HG03280 (cell line): ENCODE measurements around the gene MRPS27.

Experiments used
- ATAC-seq: cut with Tn5 transposase; IDR thresholded peaks from one replicate; pipeline ENCODE4 v1.9.1; 2021; ENCODE audit warnings: mild to moderate bottlenecking, moderate library complexity; ENCODE audit not compliant: unreplicated experiment

MRPS27 gene

DNA sequence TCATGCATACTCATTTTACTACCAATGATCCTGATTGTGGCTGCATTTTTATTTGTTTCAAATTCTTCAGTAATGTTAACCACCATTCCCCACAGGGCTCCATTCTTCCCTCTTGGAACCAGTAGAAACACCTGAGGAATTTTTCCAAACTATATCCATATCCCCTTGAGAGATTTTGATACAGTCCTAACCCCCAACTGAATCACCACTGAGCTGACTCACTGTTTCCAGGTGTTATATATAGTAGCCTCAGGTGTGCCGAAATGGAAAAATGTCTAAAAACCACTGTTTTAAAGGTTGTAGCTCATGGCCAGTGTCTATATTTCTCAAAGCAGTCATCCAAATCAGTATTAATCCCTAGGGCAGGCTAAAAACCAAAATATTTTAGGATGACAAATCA is 85.2 kb downstream of the MRPS27 start:
- ATAC-seq = no peak

DNA sequence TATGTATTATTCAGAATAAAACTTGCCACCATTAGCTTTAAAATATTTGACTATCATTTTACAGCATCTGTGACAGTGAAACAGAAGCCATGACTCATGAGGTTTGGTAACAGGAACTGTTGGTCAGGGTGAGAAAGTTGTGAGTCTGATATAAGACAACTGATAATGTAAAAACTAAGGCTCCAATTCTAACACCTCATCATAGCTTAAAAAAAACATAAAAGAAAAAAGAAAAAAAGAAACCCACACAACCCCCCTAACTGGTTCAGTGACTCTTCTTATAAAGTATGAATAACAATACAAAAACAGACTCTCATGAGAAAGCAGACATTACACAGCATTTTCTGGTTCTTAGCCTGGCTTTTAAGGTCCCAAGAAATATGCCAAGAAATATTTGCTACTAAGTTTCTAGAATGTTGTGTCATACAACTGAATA is 85.8 kb downstream of the MRPS27 start:
- ATAC-seq = peak; percentile 86

DNA sequence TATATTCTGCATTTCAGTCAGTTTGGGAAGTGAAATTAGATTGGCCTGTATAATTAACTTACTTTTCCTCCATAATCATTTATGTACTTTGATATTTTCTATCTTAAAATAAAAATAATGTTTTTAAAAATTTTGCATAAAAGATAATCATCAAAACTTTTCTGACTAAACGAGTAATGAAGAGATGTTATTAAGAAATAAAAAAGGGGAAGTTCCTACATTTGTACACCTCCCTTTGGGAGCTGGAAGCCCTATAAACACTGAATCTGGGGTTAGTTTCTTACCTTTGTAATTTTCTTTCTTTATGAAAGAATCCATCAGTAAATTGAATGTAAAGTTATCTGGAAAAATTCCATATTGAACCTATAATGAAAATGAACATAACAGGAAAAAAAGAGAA is 86.2 kb downstream of the MRPS27 start:
- no peak for ATAC-seq

DNA sequence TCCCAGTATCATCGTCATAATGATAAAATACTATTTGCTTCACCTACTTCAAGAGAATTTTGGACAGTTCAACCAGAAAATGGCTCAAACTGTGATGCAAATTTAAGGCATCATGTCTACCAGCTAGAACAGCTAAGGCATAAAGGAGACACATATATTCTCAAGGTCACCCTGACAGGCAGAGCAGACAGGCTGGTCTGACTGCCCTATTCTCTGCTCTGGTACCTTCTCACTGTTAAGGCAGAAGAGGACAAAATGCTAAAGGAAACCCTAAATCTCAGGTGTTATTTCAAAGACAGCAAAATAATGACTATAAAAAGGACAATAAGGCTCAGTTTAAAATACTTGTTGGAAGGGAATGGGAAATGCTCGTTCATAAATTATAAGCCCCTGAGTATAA is 87.2 kb downstream of the MRPS27 start:
- ATAC-seq = no peak

DNA sequence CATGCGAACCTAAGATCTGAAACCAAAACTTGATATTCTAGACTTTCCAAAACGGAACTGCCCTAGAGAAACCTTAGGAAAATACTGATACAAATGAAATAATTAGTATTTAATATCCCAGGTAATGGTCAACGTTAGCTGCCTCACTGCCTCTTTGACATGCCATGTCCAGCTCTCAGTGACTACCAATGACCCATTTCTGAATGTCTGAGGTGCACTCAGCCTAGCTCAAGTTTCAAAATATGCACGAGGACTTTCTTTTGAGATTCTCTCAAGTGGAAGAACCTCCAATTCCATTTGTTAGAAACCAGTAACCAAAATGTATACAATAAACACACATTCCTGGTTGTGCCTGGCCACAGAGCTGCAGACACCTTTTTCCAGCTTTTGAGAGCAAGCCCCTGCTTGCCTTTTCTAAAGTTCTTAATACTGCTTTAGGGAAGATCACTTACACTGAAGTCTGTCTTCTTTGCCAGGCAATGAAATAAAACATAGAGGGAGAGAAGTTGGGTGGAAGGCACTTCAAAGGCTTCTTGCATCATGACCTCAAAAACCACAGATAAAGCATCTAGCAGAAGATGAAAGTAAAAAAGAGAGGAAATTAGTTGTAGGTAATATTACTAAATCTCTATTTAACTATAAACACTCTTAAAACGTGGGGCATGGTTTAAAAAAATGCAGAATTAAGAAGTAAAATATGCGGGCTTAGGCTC is 87.9 kb downstream of the MRPS27 start:
- no peak for ATAC-seq

DNA sequence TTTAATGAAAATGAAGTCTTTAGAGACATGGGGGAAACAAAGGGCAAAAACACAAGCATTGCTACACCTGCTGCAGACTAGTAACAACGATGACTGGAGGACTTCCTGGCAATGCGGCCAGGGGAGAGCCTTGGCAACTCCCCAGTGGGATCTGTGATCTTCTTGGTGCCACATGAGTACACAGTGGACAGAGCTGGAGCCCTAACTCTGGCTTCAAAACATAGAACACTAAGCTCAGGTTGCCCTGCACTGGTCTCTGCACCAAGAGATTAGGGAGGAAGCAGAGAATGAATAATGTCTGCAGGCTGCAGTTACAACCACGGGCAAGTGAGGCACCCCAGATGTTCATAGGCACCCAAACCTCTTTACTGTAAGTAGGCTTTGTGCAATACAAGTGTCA is 91.1 kb downstream of the MRPS27 start:
- no peak for ATAC-seq

DNA sequence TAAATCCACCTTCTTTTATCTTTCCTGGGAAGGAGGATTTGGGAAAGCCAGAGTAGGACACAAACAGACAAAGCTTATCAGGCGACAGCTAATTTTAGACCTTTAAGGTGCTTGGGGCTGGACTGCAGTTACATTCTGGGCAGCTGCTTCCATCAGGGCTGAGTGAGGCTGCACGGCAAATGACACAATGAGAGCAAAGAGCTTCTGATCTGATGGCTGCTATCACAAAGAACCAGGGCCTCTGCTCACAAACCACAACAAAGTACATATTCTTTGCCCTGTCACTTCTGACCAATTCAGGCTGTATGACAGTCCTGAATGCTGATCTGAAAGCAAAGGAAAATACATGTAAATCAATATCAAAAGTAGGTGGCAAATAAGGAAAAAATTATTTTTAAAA is 93.1 kb downstream of the MRPS27 start:
- no peak for ATAC-seq

DNA sequence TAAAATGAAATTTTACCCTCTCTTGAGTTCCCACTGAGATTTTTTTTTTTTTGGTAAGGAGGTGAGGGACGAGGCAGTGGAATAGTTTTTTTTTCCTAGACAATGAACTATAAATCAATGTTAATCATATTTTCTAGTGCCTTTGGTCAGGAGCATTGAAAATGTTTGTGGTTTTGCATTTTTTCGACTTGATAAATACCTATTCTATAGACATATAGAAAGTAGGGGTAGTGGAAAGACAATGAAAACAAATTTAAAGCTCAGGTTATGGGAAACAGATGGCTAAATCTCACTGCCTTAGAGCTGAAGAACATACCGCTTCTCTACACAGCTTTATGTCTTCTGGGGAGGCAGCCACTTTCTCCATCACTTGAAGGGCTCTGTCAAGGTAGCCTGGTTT is 94.3 kb downstream of the MRPS27 start:
- no peak for ATAC-seq

DNA sequence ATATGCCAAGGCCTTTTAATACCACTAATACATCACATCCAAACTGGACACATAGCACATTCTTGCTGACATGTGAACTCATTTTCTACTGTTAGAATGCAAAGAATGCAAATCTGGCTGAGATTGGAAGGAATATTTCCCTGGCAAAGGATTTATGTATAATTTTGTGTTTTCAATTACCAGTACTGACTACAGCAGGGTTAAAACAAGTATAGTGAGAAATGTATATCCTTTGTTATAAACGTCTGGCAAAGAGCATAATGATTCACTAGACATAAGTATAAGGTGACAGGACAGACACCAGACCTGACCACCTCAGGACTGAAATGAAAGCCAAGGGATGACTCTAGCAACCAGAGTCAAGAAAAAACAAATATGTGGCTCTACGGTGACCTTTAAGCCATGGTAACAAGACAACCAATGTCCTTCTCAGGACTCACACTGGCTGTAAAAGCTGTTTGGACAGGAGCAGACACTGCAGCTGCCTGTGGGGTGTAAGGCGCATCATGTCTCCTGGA is 95.0 kb downstream of the MRPS27 start:
- no peak for ATAC-seq

DNA sequence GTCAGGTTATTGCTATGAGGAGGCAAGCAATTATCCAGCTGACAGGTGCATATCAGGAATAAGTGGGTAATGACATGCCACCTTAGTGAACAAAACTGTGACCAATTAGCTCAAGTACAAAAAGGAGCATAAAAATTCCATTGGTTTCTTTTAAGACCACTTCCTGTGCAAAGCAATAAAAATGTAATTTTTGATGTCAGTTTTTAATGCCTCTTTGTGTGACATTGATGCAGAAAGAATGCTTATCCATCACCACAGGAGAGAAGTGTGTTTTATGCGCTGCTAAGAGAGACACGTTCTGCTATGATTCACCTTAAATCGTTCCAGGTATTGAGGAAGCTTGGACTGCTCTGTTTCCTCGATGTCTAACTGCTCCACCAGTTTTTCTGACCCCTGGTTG is 96.7 kb downstream of the MRPS27 start:
- no peak for ATAC-seq

DNA sequence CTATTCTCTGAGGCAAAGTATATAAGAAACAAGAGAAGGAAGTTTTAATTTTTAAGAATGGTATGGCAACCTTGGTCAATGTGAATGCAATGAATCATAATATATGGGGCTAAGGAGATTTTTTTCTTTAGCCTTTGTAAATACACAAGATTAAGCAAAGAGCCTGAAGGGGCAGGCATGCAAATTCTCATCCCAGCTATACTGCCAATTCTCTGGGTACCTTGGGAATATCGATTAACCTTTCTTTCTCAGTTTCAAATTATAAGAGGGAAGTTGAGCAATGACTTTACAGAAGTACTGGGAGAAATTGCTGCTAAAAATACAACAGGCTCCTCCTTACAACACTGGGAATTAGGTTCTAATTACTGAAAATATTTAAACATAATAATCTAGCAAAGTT is 97.5 kb downstream of the MRPS27 start:
- ATAC-seq = no peak

DNA sequence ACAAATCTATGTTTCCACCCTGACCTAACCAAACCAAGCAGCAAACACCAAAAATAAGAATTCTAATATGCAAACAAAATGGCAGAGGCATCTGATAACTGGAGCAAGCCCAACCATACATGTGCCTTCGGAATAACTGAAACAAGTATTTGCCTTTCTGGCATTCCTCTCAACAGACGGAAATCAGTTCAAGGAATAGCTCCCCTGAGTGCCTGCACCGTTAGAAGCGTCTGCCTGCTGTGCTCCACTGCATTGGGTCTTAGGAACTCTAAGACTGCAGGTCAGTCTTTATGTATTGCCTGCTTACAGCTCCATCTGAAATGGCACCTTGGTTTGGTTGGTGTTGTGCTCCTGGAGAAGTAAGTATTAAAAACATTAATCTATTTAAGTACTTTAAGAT is 98.5 kb downstream of the MRPS27 start:
- no peak for ATAC-seq

DNA sequence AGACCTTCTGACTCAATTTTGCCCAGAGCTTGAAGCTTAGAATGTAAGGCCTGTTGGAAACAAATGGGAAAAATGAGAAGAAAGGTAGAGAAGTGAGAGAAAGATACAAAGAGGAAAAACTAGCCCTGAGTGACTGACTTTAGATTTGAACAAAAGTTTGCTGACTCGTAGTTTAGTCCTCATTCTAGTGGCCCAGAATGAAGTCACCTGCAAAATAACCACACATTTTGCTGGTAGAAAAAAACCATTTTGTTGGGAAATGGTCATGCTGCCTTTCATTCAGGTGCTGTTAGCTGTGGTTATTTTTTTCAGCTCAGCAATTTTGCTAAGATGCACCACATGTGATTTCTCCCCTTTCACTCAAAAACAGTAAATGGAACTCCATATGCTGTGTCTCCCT is 98.9 kb downstream of the MRPS27 start:
- ATAC-seq = no peak

DNA sequence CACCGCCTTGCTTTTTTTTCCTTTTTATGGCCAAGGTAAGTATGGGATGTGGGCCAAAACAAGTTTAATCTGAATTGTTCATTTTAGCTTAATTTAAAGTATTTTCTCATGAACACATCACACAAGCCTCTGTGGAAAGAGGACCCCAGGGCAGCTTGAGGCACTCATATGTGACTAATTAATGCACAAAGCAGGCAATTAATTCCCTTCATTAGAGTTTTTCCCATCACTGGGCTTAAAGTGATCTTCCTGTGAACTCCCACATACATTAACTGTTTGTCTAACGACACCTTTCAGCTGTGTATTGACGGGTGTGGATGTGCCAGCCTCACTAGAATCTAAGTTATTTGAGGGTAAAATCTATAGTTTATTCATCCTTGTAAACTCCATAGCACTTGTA is 103.3 kb downstream of the MRPS27 start:
- no peak for ATAC-seq

DNA sequence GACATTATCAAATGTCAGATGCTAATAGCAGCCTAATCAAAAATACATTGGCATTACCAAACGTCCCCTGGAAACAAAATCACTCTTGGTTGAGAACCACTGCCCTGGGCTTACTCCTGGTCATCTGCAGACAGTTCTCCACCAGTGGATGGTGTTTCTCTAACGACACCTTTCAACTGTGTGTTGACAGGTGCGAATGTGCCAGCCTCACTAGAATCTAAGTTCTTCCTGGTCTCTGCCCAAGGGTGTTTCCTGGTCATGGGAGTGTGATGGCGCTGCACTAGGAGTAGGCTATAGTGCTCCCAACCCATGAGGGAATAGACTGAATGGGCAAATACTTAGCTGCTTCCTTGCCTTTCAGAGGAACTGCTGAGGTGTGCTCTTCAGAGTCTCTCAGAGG is 105.9 kb downstream of the MRPS27 start:
- ATAC-seq = no peak

DNA sequence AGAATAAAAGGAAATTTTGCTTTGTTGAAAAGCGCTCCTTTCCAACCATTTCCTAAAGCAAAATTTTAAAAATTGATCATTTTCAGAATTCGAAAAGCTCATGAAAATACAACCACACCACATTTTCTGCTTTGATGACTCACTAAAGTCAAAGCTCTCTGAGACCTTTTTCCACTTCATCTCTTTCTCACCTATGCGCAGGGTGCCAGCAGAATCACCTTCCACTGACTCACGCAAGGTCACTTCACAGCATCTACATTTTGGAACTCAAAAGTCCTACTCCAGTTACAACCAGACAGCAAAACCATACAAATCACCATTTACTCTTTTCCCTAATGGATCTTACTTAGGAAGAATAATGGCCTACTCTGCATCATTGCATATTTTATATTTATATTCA is 106.6 kb downstream of the MRPS27 start:
- ATAC-seq = no peak

DNA sequence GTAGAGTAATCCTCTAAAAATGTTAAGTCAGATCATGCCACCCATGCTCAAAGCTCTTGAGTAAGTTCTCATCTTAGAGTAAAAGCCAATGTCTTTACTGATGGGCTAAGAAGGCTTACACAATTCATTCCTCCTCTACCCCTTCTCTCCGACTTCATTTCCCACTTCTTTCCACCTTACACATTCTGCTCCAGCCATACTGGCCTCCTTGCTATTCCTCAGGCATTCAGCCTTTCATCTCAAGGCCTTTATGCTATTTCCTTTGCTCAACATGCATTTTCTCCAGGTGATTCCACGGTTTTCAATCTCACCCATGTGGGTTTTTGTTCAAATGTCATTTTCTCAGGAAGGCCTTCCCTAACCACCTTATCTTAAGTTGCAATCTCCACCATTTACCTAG is 107.9 kb downstream of the MRPS27 start:
- ATAC-seq = no peak

DNA sequence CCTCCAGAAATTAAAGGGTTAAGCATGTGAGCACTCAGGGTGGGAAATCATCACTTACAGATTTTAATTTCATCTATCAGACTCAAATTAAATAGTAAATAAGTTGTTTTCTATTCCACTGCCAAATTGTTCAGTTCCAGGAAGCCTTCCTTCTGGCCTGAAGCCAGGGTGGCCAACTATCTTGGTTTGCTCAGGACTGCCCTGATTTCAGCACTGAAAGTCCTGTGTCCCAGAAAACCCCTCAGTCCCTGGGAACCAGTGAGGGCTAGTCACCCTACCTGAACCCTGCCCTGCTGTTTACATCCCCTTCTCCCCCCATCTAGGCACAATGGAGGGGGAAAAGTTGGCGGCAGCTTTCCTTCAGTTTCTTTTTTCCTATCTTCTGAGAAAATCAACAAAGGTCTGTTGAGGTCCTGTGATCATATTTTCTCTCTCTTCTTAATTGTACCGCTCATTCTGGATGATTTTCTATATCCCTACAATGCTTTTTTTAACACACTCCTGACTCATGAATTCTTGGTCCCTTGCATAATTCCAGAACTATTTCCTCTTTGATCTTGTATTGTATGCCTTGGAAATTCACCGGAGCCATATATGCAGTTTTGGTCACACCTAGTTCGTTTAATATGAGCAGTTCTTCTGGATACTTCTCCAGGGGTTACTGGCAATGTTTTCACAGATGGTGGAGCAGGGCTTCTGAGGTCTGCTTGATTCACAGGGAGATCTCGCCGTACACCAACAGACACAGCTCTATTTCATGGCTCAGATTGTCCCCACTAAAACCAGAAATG is 109.0 kb downstream of the MRPS27 start:
- no peak for ATAC-seq

DNA sequence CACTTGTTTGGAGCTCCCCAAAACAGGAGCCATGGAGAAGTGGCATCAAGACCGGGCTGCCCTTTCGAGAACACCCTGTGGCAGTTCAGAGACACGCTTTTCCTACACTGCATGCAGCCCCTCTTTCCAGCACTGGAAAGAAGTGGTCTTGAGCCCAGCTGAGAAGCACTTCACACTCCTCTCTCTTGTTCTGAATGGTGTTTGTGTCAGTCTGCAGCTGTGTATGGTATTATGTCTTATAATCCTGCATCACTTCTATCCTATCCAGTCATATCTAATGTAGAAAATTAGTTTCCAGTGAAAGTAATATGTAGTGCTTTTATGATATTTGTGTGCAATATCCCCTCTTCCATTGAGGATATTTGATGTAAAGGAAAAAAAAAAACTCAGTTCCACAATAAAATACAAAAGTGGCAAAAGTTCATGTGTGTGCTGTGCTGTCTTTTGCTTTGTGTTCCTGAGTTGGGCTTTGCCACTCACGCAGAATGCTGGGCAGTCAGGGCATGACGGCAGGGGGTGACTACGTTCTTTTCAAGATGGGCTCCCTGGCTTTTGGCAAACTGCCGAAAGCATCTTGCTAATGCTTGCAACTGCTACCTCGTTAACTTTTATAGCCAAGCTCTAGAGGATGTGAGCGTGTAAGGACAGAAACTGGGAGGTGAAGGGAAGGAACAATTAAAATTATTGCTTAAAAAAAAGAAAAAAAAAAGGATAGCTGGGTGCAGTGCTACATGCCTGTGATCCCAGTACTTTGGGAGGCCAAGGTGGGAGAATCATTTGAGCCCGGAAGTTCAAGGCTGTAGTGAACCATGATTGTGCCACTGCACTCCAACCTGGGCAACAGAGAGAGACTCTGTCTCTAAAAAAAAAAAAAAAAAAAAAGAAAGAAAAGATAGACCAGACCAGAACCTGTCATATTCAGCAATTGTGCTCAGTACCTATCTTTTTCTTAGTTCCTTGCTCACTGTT is 110.6 kb downstream of the MRPS27 start:
- ATAC-seq = no peak

DNA sequence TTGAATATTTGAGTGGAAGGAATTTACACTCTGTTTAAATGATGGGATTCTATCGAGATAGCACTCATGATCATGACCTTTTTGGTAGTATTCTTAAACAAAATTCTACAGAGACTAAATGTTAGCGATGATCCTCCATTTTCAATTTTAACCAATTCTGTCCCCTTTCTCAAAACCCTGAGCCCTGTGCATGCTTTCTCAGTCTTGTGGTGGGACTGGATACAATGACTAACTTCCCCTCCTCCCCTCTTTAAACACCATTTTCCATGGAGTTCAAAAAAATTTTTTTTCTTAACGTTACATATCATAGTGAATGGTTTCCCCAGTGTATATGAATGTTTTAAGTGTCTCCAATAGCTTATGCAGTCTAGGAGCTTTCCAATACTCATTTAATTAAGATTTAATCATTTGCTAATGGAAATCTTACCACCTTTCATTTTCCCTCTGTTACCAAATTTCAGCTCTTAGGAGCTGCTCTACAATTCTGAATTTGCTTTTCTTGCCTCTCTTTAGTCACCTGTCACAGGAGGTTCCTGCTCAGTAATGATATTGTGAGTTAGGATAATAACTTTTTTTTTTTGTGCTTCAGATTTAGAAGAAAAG is 111.6 kb downstream of the MRPS27 start:
- no peak for ATAC-seq

DNA sequence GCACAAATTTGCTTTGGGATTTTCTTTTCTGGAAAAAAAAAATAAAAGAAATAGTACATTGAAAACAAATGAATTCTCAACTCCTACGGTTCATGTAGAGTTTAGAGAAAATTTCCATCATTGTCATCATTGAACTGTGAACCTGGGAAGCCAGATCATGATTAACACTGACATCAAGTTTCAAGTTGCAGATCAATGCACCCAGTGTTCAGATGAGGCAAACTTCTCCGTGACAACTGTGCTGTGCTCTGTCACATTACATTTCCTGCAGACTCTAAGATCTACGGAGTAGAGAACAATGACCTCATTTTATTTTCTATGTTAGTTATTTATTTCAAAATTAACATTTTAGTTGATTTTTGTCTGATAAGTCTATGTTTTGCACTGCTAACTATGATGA is 113.0 kb downstream of the MRPS27 start:
- no peak for ATAC-seq
